ENCODE measurements around the gene DNM3. TPM values are rescaled to one million over a fixed set of nuclear protein-coding genes. Genes with fewer than 3 reads are reported as not detected.
"Not testable (repeated sequence)": the region's sequence is repeated elsewhere in the genome, so short reads cannot be mapped to it uniquely, and the experiment has no call there.

DNM3 gene
- total and polyA plus RNA-seq, 10 of the 15 experiments (the other 5 are each of a cell fraction or from before 2014, with no cell fraction given) = 0.03 to 1.5 (median 0.08) TPM; not detected in 3

- POLR2A ChIA-PET = no interaction called here
- Histone ChIP-seq H3K4me1 (ENCODE audit: control insufficient read depth, insufficient read depth, low read length) (no peaks in the 10 kb centered on the region), H3K9me3 (replicated peaks; ENCODE audit: control insufficient read depth, insufficient read depth, low read length) (no peaks in the 10 kb centered on the region; the same call in 1 of the 3 replicates), H3K9ac (ENCODE audit: control insufficient read depth, insufficient read depth, low read length) (no peak overlapping the region), H3K36me3 (ENCODE audit: control insufficient read depth in 2 of 2, insufficient read depth in 2 of 2, low read length in 1 of 2) (no peaks in the 10 kb centered on the region), H3K4me3 (no peak overlapping the region), H2AFZ (ENCODE audit: control insufficient read depth, low read depth, low read length) (no peak overlapping the region), H3K79me2 (ENCODE audit: control insufficient read depth, insufficient read depth, low read length) (no peaks in the 10 kb centered on the region), H4K20me1 (ENCODE audit: control insufficient read depth, insufficient read depth) (no peaks in the 10 kb centered on the region), H3K4me2 (ENCODE audit: control insufficient read depth, insufficient read depth) (no peak overlapping the region), H3K27me3 (replicated peaks in 1 of 2; ENCODE audit: control insufficient read depth in 2 of 2, insufficient read depth in 2 of 2, low read length in 1 of 2) (no peaks in the 10 kb centered on the region), H3K27ac (ENCODE audit: control insufficient read depth, insufficient read depth) (no peak overlapping the region)
- CTCF ChIA-PET = no interaction called here
- DNase-seq (ENCODE audit: low read depth, low spot score) = no peak
- ATAC-seq = no peak
- no TSS peak for BruUV-seq (replicated peaks)
- no peak for FAIRE-seq
- SMC1A ChIA-PET (ENCODE audit: uncharacterized antibody, unreplicated experiment) = interaction anchor here (0.7 kb wide), 1 partner anchor 23 kb away, joined by 3 read pairs; no protein-coding TSS in a partner anchor
- no peak for TF ChIP-seq BMI1 (IDR thresholded peaks at IDR 0.05; ENCODE audit: borderline replicate concordance)
- no peak for TF ChIP-seq ZSCAN29 (IDR thresholded peaks at IDR 0.05)
- no peak for TF ChIP-seq ZNF207 (IDR thresholded peaks at IDR 0.05; ENCODE audit: borderline replicate concordance)
- no peak for TF ChIP-seq NR2C1 (IDR thresholded peaks at IDR 0.05)
- no peak for TF ChIP-seq PML (IDR thresholded peaks at IDR 0.05; ENCODE audit: low read length)
- TF ChIP-seq MXI1 (IDR thresholded peaks at IDR 0.05; ENCODE audit: low read depth, low read length) = no peak
- no peak for TF ChIP-seq SP1 (IDR thresholded peaks at IDR 0.05; ENCODE audit: low read depth, low read length)
- no peak for TF ChIP-seq E2F8 (IDR thresholded peaks at IDR 0.05; ENCODE audit: low read depth, partially characterized antibody)
- intact Hi-C loops (cut with micrococcal nuclease; ENCODE audit: unreplicated experiment) = no loop called here
- in situ Hi-C loops (cut with MboI) = no loop called here
- RAD21 ChIA-PET (ENCODE audit: unreplicated experiment) = interaction anchor here (1.5 kb wide), 1 partner anchor 100 kb away, joined by 3 read pairs; no protein-coding TSS in a partner anchor
Measured at GRCh38 chr1:172299515-172299914, 458.2 kb downstream of the DNM3 start.

- H3K4me3 ChIP-seq; H4K20me1 ChIP-seq (ENCODE audit: control insufficient read depth, insufficient read depth); H2AFZ ChIP-seq (ENCODE audit: control insufficient read depth, low read depth, low read length); H3K4me2 ChIP-seq (ENCODE audit: control insufficient read depth, insufficient read depth); H3K9me3 ChIP-seq (replicated peaks; ENCODE audit: control insufficient read depth, insufficient read depth, low read length); H3K27ac ChIP-seq (ENCODE audit: control insufficient read depth, insufficient read depth); DNase-seq (ENCODE audit: low read depth, low spot score); BruUV-seq (replicated peaks); H3K27me3 ChIP-seq (replicated peaks in 1 of 2; ENCODE audit: control insufficient read depth in 2 of 2, insufficient read depth in 2 of 2, low read length in 1 of 2); ATAC-seq; in situ Hi-C loops (cut with MboI); CTCF ChIA-PET; H3K9ac ChIP-seq (ENCODE audit: control insufficient read depth, insufficient read depth, low read length); H3K36me3 ChIP-seq (ENCODE audit: control insufficient read depth in 2 of 2, insufficient read depth in 2 of 2, low read length in 1 of 2); H3K4me1 ChIP-seq (ENCODE audit: control insufficient read depth, insufficient read depth, low read length); H3K79me2 ChIP-seq (ENCODE audit: control insufficient read depth, insufficient read depth, low read length); FAIRE-seq; intact Hi-C loops (cut with micrococcal nuclease; ENCODE audit: unreplicated experiment); POLR2A ChIA-PET: not testable (repeated sequence)
- 76% methylated on average over 4 of the region's 4 CpGs for WGBS (ENCODE audit: insufficient coverage, insufficient replicate concordance, low lambda C conversion rate, missing lambda C conversion rate)
- ChIA-PET RAD21 (ENCODE audit: unreplicated experiment) (interaction anchor here (0.9 kb wide), 1 partner anchor 73 kb away, joined by 4 read pairs; no protein-coding TSS in a partner anchor), SMC1A (ENCODE audit: uncharacterized antibody, unreplicated experiment) (interaction anchor here (1.3 kb wide), 1 partner anchor 28 kb away, joined by 3 read pairs; no protein-coding TSS in a partner anchor)
Measured at GRCh38 chr1:172307508-172307907, 466.2 kb downstream of the DNM3 start.

Measured in GM12878 (cell line).